WTC11 (cell line): ENCODE results near the gene EEFSEC. TPM values are rescaled to one million over a fixed set of nuclear protein-coding genes. Genes with fewer than 3 reads are reported as not detected.

Experiments
- ATAC-seq: fragments of 200-7000 bp; cut with Tn5 transposase; 2 replicates; pipeline ENCODE4 v1.10.0; 2021; ENCODE audit warnings: mild to moderate bottlenecking, moderate library complexity
- CTCF ChIA-PET: fragments of 300-600 bp; sonication (Branson Sonifier 250); formaldehyde crosslinking; loops from one replicate; lab custom pipeline; 2021; ENCODE audit warnings: antibody characterized with exemption; lab: Charles Lee
- POLR2A ChIA-PET: fragments of 350-600 bp; sonication (Branson Sonifier 250); formaldehyde crosslinking; loops from one replicate; lab custom pipeline; 2021; ENCODE audit warnings: antibody characterized with exemption; lab: Charles Lee
- DNase-seq: peaks from one replicate; pipeline ENCODE4 v3.0.0; 2021; ENCODE audit warnings: low spot score
- H3K27ac Mint-ChIP-seq: 2 replicates; pipeline ENCODE4 v1.8.0; 2021; ENCODE audit warnings: mixed read lengths
- H3K27me3 Mint-ChIP-seq: 2 replicates; pipeline ENCODE4 v1.8.0; 2021; ENCODE audit warnings: low read depth, mild to moderate bottlenecking, moderate library complexity, mixed read lengths
- H3K36me3 Mint-ChIP-seq: 2 replicates; pipeline ENCODE4 v1.8.0; 2021; ENCODE audit warnings: mixed read lengths
- H3K4me1 Mint-ChIP-seq: 2 replicates; pipeline ENCODE4 v1.8.0; 2022; ENCODE audit warnings: mixed read lengths
- H3K4me3 Mint-ChIP-seq: 2 replicates; pipeline ENCODE4 v1.8.0; 2021; ENCODE audit warnings: mild to moderate bottlenecking, moderate library complexity, mixed read lengths
- H3K9me3 Mint-ChIP-seq: 2 replicates; pipeline ENCODE4 v1.8.0; 2021; ENCODE audit warnings: mixed read lengths
- CBFB ChIP-seq: sonication (generic); formaldehyde crosslinking; IDR thresholded peaks from 2 replicates; pipeline ENCODE4 v1.8.1; 2022; ENCODE audit warnings: mild to moderate bottlenecking, low read depth, missing genetic modification reagents
- CREB1 ChIP-seq: sonication (generic); formaldehyde crosslinking; IDR thresholded peaks from 2 replicates; pipeline ENCODE4 v1.8.0; 2023; ENCODE audit warnings: mild to moderate bottlenecking, missing genetic modification reagents
- CREM ChIP-seq: sonication (generic); formaldehyde crosslinking; IDR thresholded peaks from 2 replicates; pipeline ENCODE4 v1.8.1; 2022; ENCODE audit warnings: mild to moderate bottlenecking, missing genetic modification reagents, moderate library complexity
- FOXJ3 ChIP-seq: sonication (generic); formaldehyde crosslinking; IDR thresholded peaks from 2 replicates; pipeline ENCODE4 v1.9.0; 2021; ENCODE audit warnings: missing genetic modification reagents, mild to moderate bottlenecking, borderline replicate concordance
- GRHL2 ChIP-seq: fragments of 250-450 bp; sonication (Bioruptor Pico); IDR thresholded peaks from 2 replicates; pipeline ENCODE4 v1.8.0; 2022; ENCODE audit warnings: mild to moderate bottlenecking, moderate library complexity; ENCODE audit not compliant: insufficient replicate concordance, severe bottlenecking
- GTF2I ChIP-seq: fragments of 250-450 bp; sonication (Bioruptor Pico); conservative IDR thresholded peaks from 2 replicates; pipeline ENCODE4 v1.4.0; 2021; ENCODE audit warnings: mild to moderate bottlenecking
- OVOL2 ChIP-seq: fragments of 250-450 bp; sonication (Bioruptor Pico); IDR thresholded peaks from 2 replicates; pipeline ENCODE4 v1.9.0; 2021; ENCODE audit warnings: mild to moderate bottlenecking, borderline replicate concordance
- SMAD4 ChIP-seq: sonication (generic); formaldehyde crosslinking; IDR thresholded peaks from 2 replicates; pipeline ENCODE4 v1.8.0; 2022; ENCODE audit warnings: mild to moderate bottlenecking, missing genetic modification reagents
- ZNF121 ChIP-seq: sonication (generic); formaldehyde crosslinking; IDR thresholded peaks from 2 replicates; pipeline ENCODE4 v1.8.0; 2023; ENCODE audit warnings: missing genetic modification reagents
- ZNF263 ChIP-seq: sonication (generic); formaldehyde crosslinking; IDR thresholded peaks from 2 replicates; pipeline ENCODE4 v1.8.1; 2022; ENCODE audit warnings: low read depth, mild to moderate bottlenecking, moderate library complexity, missing genetic modification reagents
- total RNA-seq: library from RNA; stranded (reverse); gene quantifications from 3 replicates; pipeline ENCODE4 v1.2.3, GENCODE V29; 2021
- TF ChIP-seq, protein P1 (sequence below): fragments of 250-450 bp; sonication (Bioruptor Pico); IDR thresholded peaks from 2 replicates; pipeline ENCODE4 v1.9.0; 2021; ENCODE audit warnings: mild to moderate bottlenecking
- TF ChIP-seq, protein P2 (sequence below): sonication (generic); formaldehyde crosslinking; conservative IDR thresholded peaks from 2 replicates; pipeline ENCODE4 v1.8.1; 2022; ENCODE audit warnings: mild to moderate bottlenecking, missing genetic modification reagents
- TF ChIP-seq, protein P3 (sequence below): fragments of 250-450 bp; sonication (Bioruptor Pico); IDR thresholded peaks from 2 replicates; pipeline ENCODE4 v2.1.2; 2022; ENCODE audit warnings: mild to moderate bottlenecking, moderate library complexity
- TF ChIP-seq, protein P4 (sequence below): fragments of 250-450 bp; sonication (Bioruptor Pico); IDR thresholded peaks from 2 replicates; pipeline ENCODE4 v1.9.0; 2021; ENCODE audit warnings: mild to moderate bottlenecking, borderline replicate concordance
- TF ChIP-seq, protein P5 (sequence below): sonication (generic); formaldehyde crosslinking; IDR thresholded peaks from 2 replicates; pipeline ENCODE4 v1.8.0; 2023; ENCODE audit warnings: missing genetic modification reagents, mild to moderate bottlenecking, borderline replicate concordance
- TF ChIP-seq, protein P6 (sequence below): sonication (generic); formaldehyde crosslinking; IDR thresholded peaks from 2 replicates; pipeline ENCODE4 v1.8.1; 2023; ENCODE audit warnings: mild to moderate bottlenecking, missing genetic modification reagents, moderate library complexity
- TF ChIP-seq, protein P7 (sequence below): fragments of 250-450 bp; sonication (Bioruptor Pico); IDR thresholded peaks from 2 replicates; pipeline ENCODE4 v1.9.0; 2021; ENCODE audit warnings: moderate library complexity, mild to moderate bottlenecking, inconsistent platforms, borderline replicate concordance
- TF ChIP-seq, protein P8 (sequence below): sonication (generic); formaldehyde crosslinking; IDR thresholded peaks from 2 replicates; pipeline ENCODE4 v1.8.1; 2022; ENCODE audit warnings: mild to moderate bottlenecking, moderate library complexity, missing genetic modification reagents

EEFSEC gene
- total RNA-seq, 1 experiment from 2014 or later = 13.7 TPM

DNA sequence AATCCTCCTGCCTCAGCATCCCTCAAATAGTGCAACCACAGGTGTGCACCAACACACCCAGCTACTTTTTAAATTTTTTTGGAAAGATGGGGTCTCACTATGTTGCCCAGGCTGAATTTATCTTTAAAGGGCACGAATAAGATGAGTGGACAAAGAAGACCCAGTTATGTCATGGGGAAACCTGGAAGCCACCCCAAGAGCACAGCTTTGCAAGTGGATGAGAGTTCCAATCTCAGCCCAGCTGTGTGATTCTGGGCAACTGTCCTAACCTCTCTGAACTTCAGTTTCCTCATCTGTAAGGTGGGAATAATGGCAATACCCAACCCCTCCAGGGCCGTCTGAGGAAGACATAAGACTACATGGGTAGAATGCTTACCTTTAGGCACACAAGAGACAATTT lies 281.2 kb downstream of the EEFSEC start:
- peaks cover 65% of the 10 kb centered on the region for H3K27me3 Mint-ChIP-seq
- no peak overlapping the region for H3K4me3 Mint-ChIP-seq
- no peak for ATAC-seq
- H3K36me3 Mint-ChIP-seq = no peaks in the 10 kb centered on the region
- no peak overlapping the region for H3K27ac Mint-ChIP-seq
- peaks cover 47% of the 10 kb centered on the region for H3K4me1 Mint-ChIP-seq
- no peaks in the 10 kb centered on the region for H3K9me3 Mint-ChIP-seq
- TF ChIP-seq ZNF263 (CRISPR knock-in tag) (no peak), CREM (CRISPR knock-in tag) (no peak), CREB1 (CRISPR knock-in tag) (no peak), GTF2I (peak; percentile 80; the same call in 1 of the 2 replicates), ZNF121 (peak; percentile 84; the same call in 1 of the 2 replicates)
- TF ChIP-seq, protein P1, sequence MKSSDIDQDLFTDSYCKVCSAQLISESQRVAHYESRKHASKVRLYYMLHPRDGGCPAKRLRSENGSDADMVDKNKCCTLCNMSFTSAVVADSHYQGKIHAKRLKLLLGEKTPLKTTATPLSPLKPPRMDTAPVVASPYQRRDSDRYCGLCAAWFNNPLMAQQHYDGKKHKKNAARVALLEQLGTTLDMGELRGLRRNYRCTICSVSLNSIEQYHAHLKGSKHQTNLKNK (CRISPR knock-in tag) = no peak
- TF ChIP-seq, protein P2, sequence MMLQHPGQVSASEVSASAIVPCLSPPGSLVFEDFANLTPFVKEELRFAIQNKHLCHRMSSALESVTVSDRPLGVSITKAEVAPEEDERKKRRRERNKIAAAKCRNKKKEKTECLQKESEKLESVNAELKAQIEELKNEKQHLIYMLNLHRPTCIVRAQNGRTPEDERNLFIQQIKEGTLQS (CRISPR knock-in tag) = no peak
- TF ChIP-seq, protein P3, sequence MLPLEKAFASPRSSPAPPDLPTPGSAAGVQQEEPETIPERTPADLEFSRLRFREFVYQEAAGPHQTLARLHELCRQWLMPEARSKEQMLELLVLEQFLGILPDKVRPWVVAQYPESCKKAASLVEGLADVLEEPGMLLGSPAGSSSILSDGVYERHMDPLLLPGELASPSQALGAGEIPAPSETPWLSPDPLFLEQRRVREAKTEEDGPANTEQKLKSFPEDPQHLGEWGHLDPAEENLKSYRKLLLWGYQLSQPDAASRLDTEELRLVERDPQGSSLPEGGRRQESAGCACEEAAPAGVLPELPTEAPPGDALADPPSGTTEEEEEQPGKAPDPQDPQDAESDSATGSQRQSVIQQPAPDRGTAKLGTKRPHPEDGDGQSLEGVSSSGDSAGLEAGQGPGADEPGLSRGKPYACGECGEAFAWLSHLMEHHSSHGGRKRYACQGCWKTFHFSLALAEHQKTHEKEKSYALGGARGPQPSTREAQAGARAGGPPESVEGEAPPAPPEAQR (CRISPR knock-in tag) = no peak
- no peak for DNase-seq
- ChIA-PET POLR2A (interaction anchor here (1.4 kb wide), 1 partner anchor 24 kb away, joined by 3 read pairs; no protein-coding TSS in a partner anchor), CTCF (interaction anchor here (0.8 to 2.2 kb wide), 5 partner anchors 25 to 154 kb away, joined by 4 to 8 read pairs (median 4); no protein-coding TSS in a partner anchor)

DNA sequence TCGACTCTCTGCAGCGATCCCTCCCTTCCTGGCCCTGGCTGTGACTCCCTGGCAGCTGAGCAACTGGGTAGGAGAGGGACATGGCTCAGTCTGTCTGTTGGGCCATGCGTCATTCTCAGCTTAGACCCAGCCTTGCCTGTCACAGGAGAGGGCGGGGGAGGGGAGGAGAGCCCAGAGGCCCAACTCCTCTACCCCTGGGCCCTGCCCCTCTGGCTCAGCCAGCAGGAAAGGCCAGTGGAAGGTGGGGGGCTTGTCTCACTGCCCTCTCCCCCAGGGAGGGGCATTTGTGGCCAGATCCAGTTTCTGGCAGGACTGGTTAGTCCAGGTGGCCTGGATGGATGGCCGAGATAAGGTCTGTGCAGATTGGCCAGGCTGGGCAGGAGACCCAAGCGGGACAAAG lies 281.8 kb downstream of the EEFSEC start:
- Mint-ChIP-seq H3K36me3 (no peaks in the 10 kb centered on the region), H3K9me3 (no peaks in the 10 kb centered on the region), H3K4me3 (no peak overlapping the region), H3K4me1 (peaks cover 50% of the 10 kb centered on the region), H3K27me3 (peaks cover 60% of the 10 kb centered on the region), H3K27ac (no peak overlapping the region)
- DNase-seq (peak; percentile 39), ATAC-seq (0 out of 2 replicates have a peak, but pooled peaks have one; percentile 4)
- CTCF ChIA-PET = interaction anchor here (0.8 to 1.4 kb wide), 5 partner anchors 24 to 154 kb away, joined by 3 to 5 read pairs (median 4); no protein-coding TSS in a partner anchor
- POLR2A ChIA-PET = interaction anchor here (0.6 to 1.4 kb wide), 2 partner anchors 23 to 30 kb away, joined by 3 to 4 read pairs; no protein-coding TSS in a partner anchor
- TF ChIP-seq ZNF263 (CRISPR knock-in tag) = no peak
- TF ChIP-seq ZNF121 = no peak
- TF ChIP-seq, protein P2 (CRISPR knock-in tag) = no peak
- TF ChIP-seq SMAD4 (CRISPR knock-in tag) = no peak
- no peak for TF ChIP-seq OVOL2
- no peak for TF ChIP-seq GTF2I
- TF ChIP-seq CBFB = no peak
- TF ChIP-seq GRHL2 (CRISPR knock-in tag) = no peak
- TF ChIP-seq CREB1 (CRISPR knock-in tag) = no peak
- TF ChIP-seq, protein P4, sequence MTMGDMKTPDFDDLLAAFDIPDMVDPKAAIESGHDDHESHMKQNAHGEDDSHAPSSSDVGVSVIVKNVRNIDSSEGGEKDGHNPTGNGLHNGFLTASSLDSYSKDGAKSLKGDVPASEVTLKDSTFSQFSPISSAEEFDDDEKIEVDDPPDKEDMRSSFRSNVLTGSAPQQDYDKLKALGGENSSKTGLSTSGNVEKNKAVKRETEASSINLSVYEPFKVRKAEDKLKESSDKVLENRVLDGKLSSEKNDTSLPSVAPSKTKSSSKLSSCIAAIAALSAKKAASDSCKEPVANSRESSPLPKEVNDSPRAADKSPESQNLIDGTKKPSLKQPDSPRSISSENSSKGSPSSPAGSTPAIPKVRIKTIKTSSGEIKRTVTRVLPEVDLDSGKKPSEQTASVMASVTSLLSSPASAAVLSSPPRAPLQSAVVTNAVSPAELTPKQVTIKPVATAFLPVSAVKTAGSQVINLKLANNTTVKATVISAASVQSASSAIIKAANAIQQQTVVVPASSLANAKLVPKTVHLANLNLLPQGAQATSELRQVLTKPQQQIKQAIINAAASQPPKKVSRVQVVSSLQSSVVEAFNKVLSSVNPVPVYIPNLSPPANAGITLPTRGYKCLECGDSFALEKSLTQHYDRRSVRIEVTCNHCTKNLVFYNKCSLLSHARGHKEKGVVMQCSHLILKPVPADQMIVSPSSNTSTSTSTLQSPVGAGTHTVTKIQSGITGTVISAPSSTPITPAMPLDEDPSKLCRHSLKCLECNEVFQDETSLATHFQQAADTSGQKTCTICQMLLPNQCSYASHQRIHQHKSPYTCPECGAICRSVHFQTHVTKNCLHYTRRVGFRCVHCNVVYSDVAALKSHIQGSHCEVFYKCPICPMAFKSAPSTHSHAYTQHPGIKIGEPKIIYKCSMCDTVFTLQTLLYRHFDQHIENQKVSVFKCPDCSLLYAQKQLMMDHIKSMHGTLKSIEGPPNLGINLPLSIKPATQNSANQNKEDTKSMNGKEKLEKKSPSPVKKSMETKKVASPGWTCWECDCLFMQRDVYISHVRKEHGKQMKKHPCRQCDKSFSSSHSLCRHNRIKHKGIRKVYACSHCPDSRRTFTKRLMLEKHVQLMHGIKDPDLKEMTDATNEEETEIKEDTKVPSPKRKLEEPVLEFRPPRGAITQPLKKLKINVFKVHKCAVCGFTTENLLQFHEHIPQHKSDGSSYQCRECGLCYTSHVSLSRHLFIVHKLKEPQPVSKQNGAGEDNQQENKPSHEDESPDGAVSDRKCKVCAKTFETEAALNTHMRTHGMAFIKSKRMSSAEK (CRISPR knock-in tag) = no peak
- TF ChIP-seq, protein P5, sequence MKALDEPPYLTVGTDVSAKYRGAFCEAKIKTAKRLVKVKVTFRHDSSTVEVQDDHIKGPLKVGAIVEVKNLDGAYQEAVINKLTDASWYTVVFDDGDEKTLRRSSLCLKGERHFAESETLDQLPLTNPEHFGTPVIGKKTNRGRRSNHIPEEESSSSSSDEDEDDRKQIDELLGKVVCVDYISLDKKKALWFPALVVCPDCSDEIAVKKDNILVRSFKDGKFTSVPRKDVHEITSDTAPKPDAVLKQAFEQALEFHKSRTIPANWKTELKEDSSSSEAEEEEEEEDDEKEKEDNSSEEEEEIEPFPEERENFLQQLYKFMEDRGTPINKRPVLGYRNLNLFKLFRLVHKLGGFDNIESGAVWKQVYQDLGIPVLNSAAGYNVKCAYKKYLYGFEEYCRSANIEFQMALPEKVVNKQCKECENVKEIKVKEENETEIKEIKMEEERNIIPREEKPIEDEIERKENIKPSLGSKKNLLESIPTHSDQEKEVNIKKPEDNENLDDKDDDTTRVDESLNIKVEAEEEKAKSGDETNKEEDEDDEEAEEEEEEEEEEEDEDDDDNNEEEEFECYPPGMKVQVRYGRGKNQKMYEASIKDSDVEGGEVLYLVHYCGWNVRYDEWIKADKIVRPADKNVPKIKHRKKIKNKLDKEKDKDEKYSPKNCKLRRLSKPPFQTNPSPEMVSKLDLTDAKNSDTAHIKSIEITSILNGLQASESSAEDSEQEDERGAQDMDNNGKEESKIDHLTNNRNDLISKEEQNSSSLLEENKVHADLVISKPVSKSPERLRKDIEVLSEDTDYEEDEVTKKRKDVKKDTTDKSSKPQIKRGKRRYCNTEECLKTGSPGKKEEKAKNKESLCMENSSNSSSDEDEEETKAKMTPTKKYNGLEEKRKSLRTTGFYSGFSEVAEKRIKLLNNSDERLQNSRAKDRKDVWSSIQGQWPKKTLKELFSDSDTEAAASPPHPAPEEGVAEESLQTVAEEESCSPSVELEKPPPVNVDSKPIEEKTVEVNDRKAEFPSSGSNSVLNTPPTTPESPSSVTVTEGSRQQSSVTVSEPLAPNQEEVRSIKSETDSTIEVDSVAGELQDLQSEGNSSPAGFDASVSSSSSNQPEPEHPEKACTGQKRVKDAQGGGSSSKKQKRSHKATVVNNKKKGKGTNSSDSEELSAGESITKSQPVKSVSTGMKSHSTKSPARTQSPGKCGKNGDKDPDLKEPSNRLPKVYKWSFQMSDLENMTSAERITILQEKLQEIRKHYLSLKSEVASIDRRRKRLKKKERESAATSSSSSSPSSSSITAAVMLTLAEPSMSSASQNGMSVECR (CRISPR knock-in tag) = no peak
- TF ChIP-seq FOXJ3 = no peak
- TF ChIP-seq, protein P6, sequence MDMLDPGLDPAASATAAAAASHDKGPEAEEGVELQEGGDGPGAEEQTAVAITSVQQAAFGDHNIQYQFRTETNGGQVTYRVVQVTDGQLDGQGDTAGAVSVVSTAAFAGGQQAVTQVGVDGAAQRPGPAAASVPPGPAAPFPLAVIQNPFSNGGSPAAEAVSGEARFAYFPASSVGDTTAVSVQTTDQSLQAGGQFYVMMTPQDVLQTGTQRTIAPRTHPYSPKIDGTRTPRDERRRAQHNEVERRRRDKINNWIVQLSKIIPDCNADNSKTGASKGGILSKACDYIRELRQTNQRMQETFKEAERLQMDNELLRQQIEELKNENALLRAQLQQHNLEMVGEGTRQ (CRISPR knock-in tag) = no peak
- TF ChIP-seq, protein P7, sequence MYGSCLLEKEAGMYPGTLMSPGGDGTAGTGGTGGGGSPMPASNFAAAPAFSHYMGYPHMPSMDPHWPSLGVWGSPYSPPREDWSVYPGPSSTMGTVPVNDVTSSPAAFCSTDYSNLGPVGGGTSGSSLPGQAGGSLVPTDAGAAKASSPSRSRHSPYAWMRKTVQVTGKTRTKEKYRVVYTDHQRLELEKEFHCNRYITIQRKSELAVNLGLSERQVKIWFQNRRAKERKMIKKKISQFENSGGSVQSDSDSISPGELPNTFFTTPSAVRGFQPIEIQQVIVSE (CRISPR knock-in tag) = no peak
- TF ChIP-seq, protein P8, sequence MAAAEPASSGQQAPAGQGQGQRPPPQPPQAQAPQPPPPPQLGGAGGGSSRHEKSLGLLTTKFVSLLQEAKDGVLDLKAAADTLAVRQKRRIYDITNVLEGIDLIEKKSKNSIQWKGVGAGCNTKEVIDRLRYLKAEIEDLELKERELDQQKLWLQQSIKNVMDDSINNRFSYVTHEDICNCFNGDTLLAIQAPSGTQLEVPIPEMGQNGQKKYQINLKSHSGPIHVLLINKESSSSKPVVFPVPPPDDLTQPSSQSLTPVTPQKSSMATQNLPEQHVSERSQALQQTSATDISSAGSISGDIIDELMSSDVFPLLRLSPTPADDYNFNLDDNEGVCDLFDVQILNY = no peak
